IPS-18c (cell line): ENCODE results near the gene PRDM16.

ENCODE experiments used
- H3K4me3 ChIP-seq: 2 replicates; pipeline ENCODE4 v1.7.0; 2013; ENCODE audit warnings: low read depth, mild to moderate bottlenecking, low read length, moderate library complexity; ENCODE audit not compliant: insufficient read depth
- H3K9me3 ChIP-seq: one replicate; pipeline ENCODE4 v1.6.1; 2013; ENCODE audit warnings: mild to moderate bottlenecking, low read length, moderate library complexity; ENCODE audit not compliant: control insufficient read depth, insufficient read depth

The PRDM16 gene

GRCh38 chr1:3470650-3471355 lies 401.8 kb downstream of the PRDM16 start:
- no peaks in the 10 kb centered on the region for H3K9me3 ChIP-seq
- H3K4me3 ChIP-seq = no peak overlapping the region

GRCh38 chr1:3471356-3472087 lies 402.5 kb downstream of the PRDM16 start:
- Histone ChIP-seq H3K4me3 (no peak overlapping the region), H3K9me3 (no peaks in the 10 kb centered on the region)

GRCh38 chr1:3472088-3472850 lies 403.3 kb downstream of the PRDM16 start:
- no peak overlapping the region for H3K4me3 ChIP-seq
- no peaks in the 10 kb centered on the region for H3K9me3 ChIP-seq

- Histone ChIP-seq H3K4me3 (no peak overlapping the region), H3K9me3 (no peaks in the 10 kb centered on the region)
Observed at GRCh38 chr1:3472906-3473305, 403.9 kb downstream of the PRDM16 start.

- H3K9me3 ChIP-seq = no peaks in the 10 kb centered on the region
- no peak overlapping the region for H3K4me3 ChIP-seq
Observed at GRCh38 chr1:3473381-3473844, 404.4 kb downstream of the PRDM16 start.

GRCh38 chr1:3474016-3474415 lies 405.0 kb downstream of the PRDM16 start:
- H3K4me3 ChIP-seq = no peak overlapping the region
- H3K9me3 ChIP-seq = no peaks in the 10 kb centered on the region

GRCh38 chr1:3474421-3474820 lies 405.4 kb downstream of the PRDM16 start:
- Histone ChIP-seq H3K9me3 (no peaks in the 10 kb centered on the region), H3K4me3 (no peak overlapping the region)

- Histone ChIP-seq H3K4me3 (no peak overlapping the region), H3K9me3 (no peaks in the 10 kb centered on the region)
Observed at GRCh38 chr1:3475839-3476573, 407.0 kb downstream of the PRDM16 start.

GRCh38 chr1:3476666-3477065 lies 407.7 kb downstream of the PRDM16 start:
- Histone ChIP-seq H3K9me3 (no peaks in the 10 kb centered on the region), H3K4me3 (no peak overlapping the region)

- Histone ChIP-seq H3K4me3 (no peak overlapping the region), H3K9me3 (no peaks in the 10 kb centered on the region)
Observed at GRCh38 chr1:3477241-3477995, 408.4 kb downstream of the PRDM16 start.

GRCh38 chr1:3478187-3478586 lies 409.2 kb downstream of the PRDM16 start:
- Histone ChIP-seq H3K4me3 (no peak overlapping the region), H3K9me3 (no peaks in the 10 kb centered on the region)

GRCh38 chr1:3479511-3480368 lies 410.7 kb downstream of the PRDM16 start:
- H3K4me3 ChIP-seq = no peak overlapping the region
- no peaks in the 10 kb centered on the region for H3K9me3 ChIP-seq

- H3K4me3 ChIP-seq = no peak overlapping the region
- no peaks in the 10 kb centered on the region for H3K9me3 ChIP-seq
Observed at GRCh38 chr1:3480369-3480719, 411.3 kb downstream of the PRDM16 start.

- peaks cover 2% of the 10 kb centered on the region for H3K9me3 ChIP-seq
- H3K4me3 ChIP-seq = no peak overlapping the region
Observed at GRCh38 chr1:3481046-3481445, 412.0 kb downstream of the PRDM16 start.

GRCh38 chr1:3481836-3482375 lies 412.9 kb downstream of the PRDM16 start:
- H3K4me3 ChIP-seq = no peak overlapping the region

GRCh38 chr1:3482378-3482849 lies 413.4 kb downstream of the PRDM16 start:
- Histone ChIP-seq H3K9me3 (peaks cover 2% of the 10 kb centered on the region), H3K4me3 (no peak overlapping the region)

More at GRCh38 chr1:3481836-3482375, 412.9 kb downstream of the PRDM16 start:
- H3K9me3 ChIP-seq = peaks cover 2% of the 10 kb centered on the region
